Activated T-cell treated with anti-CD3 and anti-CD28 coated beads, Interleukin-2, amount 50 U/mL, for 1 hour (primary cell): Measurements from ENCODE around the gene ALDH9A1.
"Not testable (repeated sequence)": the region's sequence is repeated elsewhere in the genome, so short reads cannot be mapped to it uniquely, and the experiment has no call there.

Source experiments
- DNase-seq: peaks from one replicate; pipeline ENCODE4 v3.0.0-alpha.2; 2020

Gene ALDH9A1

GRCh38 chr1:165686121-165686970, 12.0 kb downstream of the ALDH9A1 start:
- DNase-seq, result no peak

GRCh38 chr1:165683848-165684485, 14.4 kb downstream of the ALDH9A1 start:
- no peak for DNase-seq

GRCh38 chr1:165680773-165681172, 17.6 kb downstream of the ALDH9A1 start:
- not testable (repeated sequence) for DNase-seq

- DNase-seq, result no peak
Observed at GRCh38 chr1:165680303-165680702, 18.1 kb downstream of the ALDH9A1 start.

GRCh38 chr1:165679282-165680036, 18.9 kb downstream of the ALDH9A1 start:
- DNase-seq, result no peak

GRCh38 chr1:165678509-165678908, 19.9 kb downstream of the ALDH9A1 start:
- DNase-seq, result no peak

- no peak for DNase-seq
Observed at GRCh38 chr1:165675794-165676193, 22.6 kb downstream of the ALDH9A1 start.

GRCh38 chr1:165674599-165674998, 23.8 kb downstream of the ALDH9A1 start:
- no peak for DNase-seq

GRCh38 chr1:165671526-165671925, 26.8 kb downstream of the ALDH9A1 start:
- no peak for DNase-seq

GRCh38 chr1:165668184-165668583, 30.2 kb downstream of the ALDH9A1 start:
- DNase-seq, result no peak

- DNase-seq, result no peak
Observed at GRCh38 chr1:165666152-165666825, 32.1 kb downstream of the ALDH9A1 start.

- DNase-seq, result no peak
Observed at GRCh38 chr1:165662186-165662585, 36.2 kb downstream of the ALDH9A1 start.

GRCh38 chr1:165661703-165662102, 36.7 kb downstream of the ALDH9A1 start:
- DNase-seq, result no peak

- no peak for DNase-seq
Observed at GRCh38 chr1:165659581-165659895, 38.8 kb downstream of the ALDH9A1 start.

- not testable (repeated sequence) for DNase-seq
Observed at GRCh38 chr1:165658766-165659580, 39.4 kb downstream of the ALDH9A1 start.

GRCh38 chr1:165650981-165651625, 47.3 kb downstream of the ALDH9A1 start:
- no peak for DNase-seq

GRCh38 chr1:165648919-165649572, 49.3 kb downstream of the ALDH9A1 start:
- DNase-seq, result no peak

GRCh38 chr1:165647970-165648369, 50.4 kb downstream of the ALDH9A1 start:
- DNase-seq, result no peak

- DNase-seq, result no peak
Observed at GRCh38 chr1:165647517-165647916, 50.8 kb downstream of the ALDH9A1 start.

- no peak for DNase-seq
Observed at GRCh38 chr1:165645654-165646366, 52.6 kb downstream of the ALDH9A1 start.
